ENCODE data around the gene CCN6. TPM values are rescaled to one million over a fixed set of nuclear protein-coding genes. Genes with fewer than 3 reads are reported as not detected.

CCN6 gene
- total RNA-seq, 1 experiment from 2014 or later = not detected

DNA sequence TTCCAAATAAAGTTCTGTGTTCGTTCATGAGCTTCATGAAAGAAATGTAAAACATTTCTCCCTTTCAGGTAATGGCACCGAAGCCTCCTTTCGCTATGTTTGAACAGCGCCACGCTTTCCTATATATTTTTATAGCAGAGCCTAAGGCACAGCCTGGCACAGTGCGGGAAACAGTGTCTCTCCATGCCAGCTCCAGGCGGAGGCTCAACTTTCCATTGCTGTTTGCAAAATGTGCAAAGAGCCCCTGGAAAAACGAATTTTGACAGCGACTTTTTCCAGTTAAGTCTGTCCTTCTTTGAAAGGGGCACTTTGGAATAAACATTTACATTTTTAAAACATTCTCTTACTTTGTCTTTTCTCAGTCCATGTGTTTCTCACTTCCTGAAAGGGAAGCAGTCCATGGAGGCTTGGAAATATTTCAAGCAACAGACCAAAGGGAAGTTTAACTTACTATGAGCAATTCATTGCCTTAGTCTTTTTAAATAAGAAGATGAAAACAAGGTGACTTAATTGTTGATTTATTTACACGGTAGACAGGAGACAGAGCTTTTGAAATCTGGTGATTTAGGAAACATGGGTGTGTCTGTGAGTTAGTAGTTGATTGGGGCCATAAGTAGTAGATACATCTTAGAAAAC, 769 bp downstream of the CCN6 start:
- no peak for TF ChIP-seq CTCF (conservative IDR thresholded peaks at IDR 0.05)
- no peak overlapping the region for H2BK12ac ChIP-seq (ENCODE audit: insufficient read length, low read depth, low read length)
- Mint-ChIP-seq H3K4me3 (no peak overlapping the region), H3K27me3 (ENCODE audit: low read depth) (0 out of 2 replicates have a peak, but pooled peaks cover 1% of the 10 kb centered on the region), H3K27ac (no peak overlapping the region), H3K9me3 (no peaks in the 10 kb centered on the region), H3K36me3 (ENCODE audit: insufficient read depth in 1 of 3, low read depth in 3 of 3) (no peaks in the 10 kb centered on the region), H3K4me1 (no peaks in the 10 kb centered on the region)
- no peaks in the 10 kb centered on the region for H3K79me2 ChIP-seq (ENCODE audit: insufficient read depth, low read length)
- H4K91ac ChIP-seq (ENCODE audit: insufficient read length, low read depth, low read length) = no peak overlapping the region
- no peak overlapping the region for H4K5ac ChIP-seq (ENCODE audit: insufficient read length, low read depth, low read length)
- H3K18ac ChIP-seq (ENCODE audit: insufficient read length, low read depth, low read length) = no peak overlapping the region
- H2BK5ac ChIP-seq (ENCODE audit: insufficient read length, low read length) = no peak overlapping the region
- H3K4me2 ChIP-seq (ENCODE audit: insufficient read depth, insufficient read length, low read length) = no peak overlapping the region
- H3T11ph ChIP-seq (ENCODE audit: low read length) = no peak overlapping the region
- no peak overlapping the region for H3K14ac ChIP-seq (ENCODE audit: insufficient read depth, low read length)
- H3K79me1 ChIP-seq (ENCODE audit: insufficient read depth, low read depth, low read length, poor library complexity, severe bottlenecking) = no peaks in the 10 kb centered on the region
- no peak overlapping the region for H2AFZ ChIP-seq (ENCODE audit: low read length)
- no peaks in the 10 kb centered on the region for H3K4me1 ChIP-seq (ENCODE audit: insufficient read depth, low read length)
- no CpG with 5 or more reads among the region's 10 CpGs for WGBS (ENCODE audit: extremely low coverage, insufficient read length, low lambda C conversion rate)
- no peak overlapping the region for H3K56ac ChIP-seq (ENCODE audit: insufficient read length, low read depth, low read length)
- H4K20me1 ChIP-seq (ENCODE audit: control insufficient read depth, insufficient read depth, insufficient read length) = no peaks in the 10 kb centered on the region
- H3K9ac ChIP-seq (ENCODE audit: extremely low read depth, insufficient read length, low read length) = no peak overlapping the region
- no peak overlapping the region for H3K23ac ChIP-seq (ENCODE audit: insufficient read length, low read depth, low read length)
- H3K9me3 ChIP-seq (ENCODE audit: control insufficient read depth, low read depth, low read length) = no peaks in the 10 kb centered on the region
- no peak overlapping the region for H3K27ac ChIP-seq (ENCODE audit: insufficient read length, low read depth, low read length)
- H2BK20ac ChIP-seq (ENCODE audit: low read depth, low read length, poor library complexity, severe bottlenecking) = no peak overlapping the region
- H3K27me3 ChIP-seq (ENCODE audit: insufficient read depth, low read length) = no peaks in the 10 kb centered on the region
- DNase-seq = no peak
- H2AK5ac ChIP-seq (ENCODE audit: insufficient read length, low read length) = no peak overlapping the region
- no peak overlapping the region for H2BK120ac ChIP-seq (ENCODE audit: low read depth, low read length, poor library complexity, severe bottlenecking)
- no peak overlapping the region for H4K8ac ChIP-seq (replicated peaks; ENCODE audit: insufficient read length, low read depth, low read length)
- no peak overlapping the region for H3K4ac ChIP-seq (ENCODE audit: low read depth, low read length)
- peaks cover 2% of the 10 kb centered on the region for H3K23me2 ChIP-seq (ENCODE audit: insufficient read length, low read depth, low read length, poor library complexity, severe bottlenecking)
- H2BK15ac ChIP-seq (ENCODE audit: low read depth, low read length) = no peak overlapping the region
